Trophoblast cell (in vitro differentiated cells and primary cell): ENCODE data around the gene DEFB131A.
"Not testable (repeated sequence)": the region's sequence is repeated elsewhere in the genome, so short reads cannot be mapped to it uniquely, and the experiment has no call there.

Source experiments
- DNase-seq, 2 donors: peaks; one replicate each; pipeline ENCODE4 v3.0.0-alpha.2; 2016
- H2AFZ ChIP-seq: 2 replicates; pipeline ENCODE4 v1.6.1; 2013; ENCODE audit warnings: low read length, moderate library complexity, mild to moderate bottlenecking; ENCODE audit not compliant: insufficient read depth, poor library complexity
- H2AK5ac ChIP-seq: 2 replicates; pipeline ENCODE4 v1.6.1; 2013; ENCODE audit warnings: mild to moderate bottlenecking, low read length
- H2BK120ac ChIP-seq: 2 replicates; pipeline ENCODE4 v1.6.1; 2013; ENCODE audit warnings: low read length, mild to moderate bottlenecking, moderate library complexity; ENCODE audit not compliant: insufficient read depth, poor library complexity
- H2BK12ac ChIP-seq: 2 replicates; pipeline ENCODE4 v1.6.1; 2013; ENCODE audit warnings: mild to moderate bottlenecking, low read length, moderate library complexity
- H2BK5ac ChIP-seq: 2 replicates; pipeline ENCODE4 v1.6.1; 2013; ENCODE audit warnings: low read length, low read depth, moderate library complexity, mild to moderate bottlenecking; ENCODE audit not compliant: poor library complexity
- H3K14ac ChIP-seq: 2 replicates; pipeline ENCODE4 v1.6.1; 2013; ENCODE audit warnings: mild to moderate bottlenecking, low read length
- H3K18ac ChIP-seq: 2 replicates; pipeline ENCODE4 v1.6.1; 2013; ENCODE audit warnings: mild to moderate bottlenecking, low read length
- H3K23ac ChIP-seq: 2 replicates; pipeline ENCODE4 v1.6.1; 2013; ENCODE audit warnings: low read length
- H3K27ac ChIP-seq: 2 replicates; pipeline ENCODE4 v1.5.1; 2013; ENCODE audit warnings: low read depth, mild to moderate bottlenecking, inconsistent platforms, low read length, moderate library complexity
- H3K27me3 ChIP-seq: 2 replicates; pipeline ENCODE4 v1.6.1; 2013; ENCODE audit warnings: inconsistent platforms, mild to moderate bottlenecking, low read length, moderate library complexity; ENCODE audit not compliant: insufficient read depth
- H3K36me3 ChIP-seq, 2 experiments: 1 replicate in 1 of 2; 2 replicates in 1 of 2; pipeline ENCODE4 v1.6.1; 2013; ENCODE audit warnings: low read length in 2 of 2, mild to moderate bottlenecking in 2 of 2, moderate library complexity in 1 of 2; ENCODE audit not compliant: insufficient read depth in 2 of 2, control insufficient read depth in 1 of 2
- H3K4ac ChIP-seq: 2 replicates; pipeline ENCODE4 v1.6.1; 2013; ENCODE audit warnings: low read depth, mild to moderate bottlenecking, low read length, moderate library complexity
- H3K4me1 ChIP-seq, 2 experiments: 1 replicate in 1 of 2; 2 replicates in 1 of 2; pipeline ENCODE4 v1.6.1; 2013; ENCODE audit warnings: low read length in 2 of 2, mild to moderate bottlenecking in 2 of 2, moderate library complexity in 1 of 2; ENCODE audit not compliant: insufficient read depth in 2 of 2, control insufficient read depth in 1 of 2
- H3K4me2 ChIP-seq: 2 replicates; pipeline ENCODE4 v1.6.1; 2013; ENCODE audit warnings: inconsistent platforms, mild to moderate bottlenecking, low read length, moderate library complexity
- H3K4me3 ChIP-seq: 2 replicates; pipeline ENCODE4 v1.5.1; 2013; ENCODE audit warnings: mild to moderate bottlenecking, low read depth, low read length, inconsistent platforms
- H3K79me1 ChIP-seq: one replicate; pipeline ENCODE4 v1.6.1; 2013; ENCODE audit warnings: low read length
- H3K79me2 ChIP-seq: 2 replicates; pipeline ENCODE4 v1.6.1; 2013; ENCODE audit warnings: low read length, mild to moderate bottlenecking; ENCODE audit not compliant: control insufficient read depth, insufficient read depth, poor library complexity
- H3K9ac ChIP-seq: 2 replicates; pipeline ENCODE4 v1.6.1; 2013; ENCODE audit warnings: mild to moderate bottlenecking, low read length
- H3K9me3 ChIP-seq: 2 replicates; pipeline ENCODE4 v1.6.1; 2013; ENCODE audit warnings: low read depth, mild to moderate bottlenecking, control low read depth, inconsistent platforms, low read length; ENCODE audit not compliant: insufficient read depth
- H4K12ac ChIP-seq: 2 replicates; pipeline ENCODE4 v1.6.1; 2013; ENCODE audit warnings: low read depth, mild to moderate bottlenecking, low read length, moderate library complexity
- H4K8ac ChIP-seq: 2 replicates; pipeline ENCODE4 v1.6.1; 2013; ENCODE audit warnings: low read depth, mild to moderate bottlenecking, low read length, moderate library complexity
- H4K91ac ChIP-seq: one replicate; pipeline ENCODE4 v1.6.1; 2013; ENCODE audit warnings: low read depth, mild to moderate bottlenecking, low read length, moderate library complexity
- WGBS: extraction: QIAGEN DNeasy Blood & Tissue Kit; methylation state at CpG from one replicate; pipeline ENCODE4 v1.1.7; 2013; ENCODE audit warnings: missing lambda C conversion rate; ENCODE audit not compliant: insufficient read length, insufficient coverage; ENCODE audit errors: extremely low coverage; 5-methylcytosine and 5-hydroxymethylcytosine counted together

The DEFB131A gene

GRCh38 chr4:9436728-9437127, 7.5 kb upstream of the DEFB131A start:
- not testable (repeated sequence) for H4K12ac ChIP-seq, H2BK5ac ChIP-seq, H3K79me2 ChIP-seq, H3K4me2 ChIP-seq, H3K9ac ChIP-seq, H3K23ac ChIP-seq, H3K79me1 ChIP-seq, H3K27me3 ChIP-seq, H3K18ac ChIP-seq, H3K36me3 ChIP-seq, H2BK12ac ChIP-seq, H4K8ac ChIP-seq, H3K27ac ChIP-seq, H3K4me1 ChIP-seq, H2AK5ac ChIP-seq, H3K4ac ChIP-seq, DNase-seq, H2AFZ ChIP-seq, H4K91ac ChIP-seq, H3K4me3 ChIP-seq, H3K14ac ChIP-seq, H3K9me3 ChIP-seq, H2BK120ac ChIP-seq

GRCh38 chr4:9442355-9442754, 1.9 kb upstream of the DEFB131A start:
- H3K23ac ChIP-seq, H3K4me1 ChIP-seq, H3K36me3 ChIP-seq, H2BK120ac ChIP-seq, H3K9ac ChIP-seq, H3K14ac ChIP-seq, H3K79me1 ChIP-seq, H3K27me3 ChIP-seq, H3K4me3 ChIP-seq, H3K4ac ChIP-seq, H4K12ac ChIP-seq, H3K9me3 ChIP-seq, H3K4me2 ChIP-seq, H2BK5ac ChIP-seq, H3K18ac ChIP-seq, H2AFZ ChIP-seq, H2BK12ac ChIP-seq, H2AK5ac ChIP-seq, H3K79me2 ChIP-seq, H4K91ac ChIP-seq, H3K27ac ChIP-seq, H4K8ac ChIP-seq, DNase-seq: not testable (repeated sequence)
- WGBS = no CpG with 5 or more reads among the region's 4 CpGs

- H3K9ac ChIP-seq, H2AK5ac ChIP-seq, H3K9me3 ChIP-seq, H3K4me3 ChIP-seq, H3K27ac ChIP-seq, DNase-seq, H2AFZ ChIP-seq, H3K79me1 ChIP-seq, H4K12ac ChIP-seq, H3K36me3 ChIP-seq, H3K4me2 ChIP-seq, H2BK120ac ChIP-seq, H3K18ac ChIP-seq, H4K8ac ChIP-seq, H2BK5ac ChIP-seq, H3K79me2 ChIP-seq, H2BK12ac ChIP-seq, H3K14ac ChIP-seq, H3K4me1 ChIP-seq, H3K23ac ChIP-seq, H3K4ac ChIP-seq, H3K27me3 ChIP-seq, H4K91ac ChIP-seq: not testable (repeated sequence)
- no CpG with 5 or more reads among the region's 6 CpGs for WGBS
Measured at GRCh38 chr4:9444681-9445080, 467 bp downstream of the DEFB131A start.

- H3K18ac ChIP-seq, DNase-seq, H3K27ac ChIP-seq, H3K4ac ChIP-seq, H4K91ac ChIP-seq, H3K9me3 ChIP-seq, H3K36me3 ChIP-seq, H3K23ac ChIP-seq, H3K79me2 ChIP-seq, H2BK12ac ChIP-seq, H2BK120ac ChIP-seq, H3K4me1 ChIP-seq, H3K27me3 ChIP-seq, H3K9ac ChIP-seq, H4K12ac ChIP-seq, H2AFZ ChIP-seq, H2BK5ac ChIP-seq, H3K4me2 ChIP-seq, H4K8ac ChIP-seq, H2AK5ac ChIP-seq, H3K14ac ChIP-seq, H3K4me3 ChIP-seq, H3K79me1 ChIP-seq: not testable (repeated sequence)
- no CpG with 5 or more reads among the region's 10 CpGs for WGBS
Measured at GRCh38 chr4:9452251-9452650, 8.0 kb downstream of the DEFB131A start.

- H3K23ac ChIP-seq, H3K27ac ChIP-seq, H3K9ac ChIP-seq, H3K4me1 ChIP-seq, H3K9me3 ChIP-seq, H3K4me3 ChIP-seq, H3K4ac ChIP-seq, H2AK5ac ChIP-seq, H3K14ac ChIP-seq, H2BK12ac ChIP-seq, H4K91ac ChIP-seq, H4K8ac ChIP-seq, H3K36me3 ChIP-seq, H4K12ac ChIP-seq, H3K27me3 ChIP-seq, H3K4me2 ChIP-seq, H3K79me2 ChIP-seq, H2BK5ac ChIP-seq, H2AFZ ChIP-seq, DNase-seq, H3K79me1 ChIP-seq, H3K18ac ChIP-seq, H2BK120ac ChIP-seq: not testable (repeated sequence)
- WGBS = no CpG with 5 or more reads among the region's 6 CpGs
Measured at GRCh38 chr4:9454284-9454683, 10.1 kb downstream of the DEFB131A start.
